Natural killer cell (primary cell): ENCODE measurements around the gene CPLX1. TPM values are rescaled to one million over a fixed set of nuclear protein-coding genes. Genes with fewer than 3 reads are reported as not detected.
"Not testable (repeated sequence)": the region's sequence is repeated elsewhere in the genome, so short reads cannot be mapped to it uniquely, and the experiment has no call there.

Source experiments
- ATAC-seq, 3 donors: fragments of 150-1000 bp in 2 of 3; fragments of 200-7000 bp in 1 of 3; cut with Tn5 transposase; 1 replicate in 1 of 3; 2 replicates in 2 of 3; pipeline ENCODE4 v1.10.0; 2021; ENCODE audit warnings: mild to moderate bottlenecking in 2 of 3, moderate library complexity in 2 of 3
- DNase-seq, 2 donors: peaks; one replicate each; pipeline versions ENCODE4 v3.0.0 to v3.0.0-alpha.2; 2013 to 2021; ENCODE audit warnings: mixed read lengths in 1 of 2
- H3K27ac ChIP-seq: one replicate; pipeline ENCODE4 v1.5.1; 2013; ENCODE audit warnings: mild to moderate bottlenecking, low read length
- H3K27me3 ChIP-seq: one replicate; pipeline ENCODE4 v1.6.1; 2013; ENCODE audit warnings: low read length; ENCODE audit not compliant: control insufficient read depth, insufficient read depth
- H3K36me3 ChIP-seq: one replicate; pipeline ENCODE4 v1.6.1; 2013; ENCODE audit warnings: low read length; ENCODE audit not compliant: control insufficient read depth, insufficient read depth
- H3K4me1 ChIP-seq: one replicate; pipeline ENCODE4 v1.6.1; 2013; ENCODE audit warnings: low read length; ENCODE audit not compliant: control insufficient read depth, insufficient read depth
- H3K4me3 ChIP-seq: one replicate; pipeline ENCODE4 v1.5.1; 2013; ENCODE audit warnings: low read length
- H3K9me3 ChIP-seq: one replicate; pipeline ENCODE4 v1.6.1; 2013; ENCODE audit warnings: low read length; ENCODE audit not compliant: control insufficient read depth, insufficient read depth
- H3K27ac Mint-ChIP-seq, 2 donors: one replicate each; pipeline ENCODE4 v1.8.0; 2022; ENCODE audit warnings: mild to moderate bottlenecking in 2 of 2, mixed read lengths in 2 of 2, moderate library complexity in 1 of 2
- H3K27me3 Mint-ChIP-seq, 2 donors: one replicate each; pipeline ENCODE4 v1.8.0; 2022; ENCODE audit warnings: low read depth in 2 of 2, mixed read lengths in 2 of 2
- H3K36me3 Mint-ChIP-seq: one replicate; pipeline ENCODE4 v1.8.0; 2022; ENCODE audit warnings: mixed read lengths
- H3K4me1 Mint-ChIP-seq, 2 donors: one replicate each; pipeline ENCODE4 v1.8.0; 2022; ENCODE audit warnings: mixed read lengths in 2 of 2
- H3K4me3 Mint-ChIP-seq: one replicate; pipeline ENCODE4 v1.8.0; 2022; ENCODE audit warnings: mild to moderate bottlenecking, moderate library complexity, mixed read lengths
- H3K9me3 Mint-ChIP-seq, 2 donors: one replicate each; pipeline ENCODE4 v1.8.0; 2022; ENCODE audit warnings: mixed read lengths in 2 of 2
- CTCF ChIP-seq: fragments of 200-600 bp; IDR thresholded peaks from one replicate; pipeline ENCODE4 v1.8.0; 2022; ENCODE audit warnings: antibody characterized with exemption
- WGBS: methylation state at CpG from one replicate; pipeline ENCODE4 v1.1.7; 2013; ENCODE audit warnings: missing lambda C conversion rate; ENCODE audit not compliant: insufficient coverage; 5-methylcytosine and 5-hydroxymethylcytosine counted together
- intact Hi-C: fragments of 100-400 bp; cut with micrococcal nuclease; formaldehyde crosslinking; loops from one replicate; pipeline ENCODE4 v1.14.2; 2022
- total RNA-seq, 4 donors: library from RNA; stranded (reverse); fragments of 120-200 nt in 1 of 4; gene quantifications; one replicate each; pipeline versions ENCODE4 v1.2.3 to v1.2.4, GENCODE V29; 2013 to 2022

The CPLX1 gene
- total RNA-seq, 3 donors from 2014 or later (not counting 1 experiment from before 2014, with no cell fraction given): not detected

DNA sequence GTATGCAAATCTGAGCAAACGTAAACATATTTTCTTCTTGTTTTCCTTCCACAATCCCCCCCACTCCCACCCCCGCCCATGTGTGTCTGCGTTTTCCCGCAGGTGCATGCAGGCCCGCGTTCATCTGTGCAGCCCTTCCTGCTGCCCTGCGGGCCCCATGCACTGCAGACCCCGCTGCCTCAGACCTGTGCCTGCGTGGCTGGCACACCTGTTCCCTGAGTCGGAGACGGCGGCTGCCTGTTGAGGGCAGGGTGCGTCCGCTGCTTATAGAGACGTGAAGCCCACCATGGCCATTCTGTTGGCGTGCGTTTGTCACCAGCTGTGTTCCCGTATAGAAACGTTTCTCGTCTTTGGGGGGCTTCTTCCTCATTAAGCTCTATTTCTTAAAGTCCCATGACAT, 68.8 kb downstream of the CPLX1 start:
- Histone ChIP-seq H3K27ac (no peak overlapping the region), H3K4me1 (no peaks in the 10 kb centered on the region), H3K4me3 (no peak overlapping the region), H3K27me3 (no peaks in the 10 kb centered on the region), H3K9me3 (no peaks in the 10 kb centered on the region), H3K36me3 (no peaks in the 10 kb centered on the region)
- peaks cover 26 to 27% of the 10 kb centered on the region in 2 donors for H3K4me1 Mint-ChIP-seq
- intact Hi-C loops: no loop called here
- no peak overlapping the region for H3K4me3 Mint-ChIP-seq
- ATAC-seq: no peak
- no peak for DNase-seq
- no peaks in the 10 kb centered on the region for H3K9me3 Mint-ChIP-seq
- TF ChIP-seq CTCF: no peak
- no peaks in the 10 kb centered on the region for H3K36me3 Mint-ChIP-seq
- WGBS: 96% methylated on average over 19 of the region's 20 CpGs
- no peaks in the 10 kb centered on the region for H3K27me3 Mint-ChIP-seq
- H3K27ac Mint-ChIP-seq: no peak overlapping the region

DNA sequence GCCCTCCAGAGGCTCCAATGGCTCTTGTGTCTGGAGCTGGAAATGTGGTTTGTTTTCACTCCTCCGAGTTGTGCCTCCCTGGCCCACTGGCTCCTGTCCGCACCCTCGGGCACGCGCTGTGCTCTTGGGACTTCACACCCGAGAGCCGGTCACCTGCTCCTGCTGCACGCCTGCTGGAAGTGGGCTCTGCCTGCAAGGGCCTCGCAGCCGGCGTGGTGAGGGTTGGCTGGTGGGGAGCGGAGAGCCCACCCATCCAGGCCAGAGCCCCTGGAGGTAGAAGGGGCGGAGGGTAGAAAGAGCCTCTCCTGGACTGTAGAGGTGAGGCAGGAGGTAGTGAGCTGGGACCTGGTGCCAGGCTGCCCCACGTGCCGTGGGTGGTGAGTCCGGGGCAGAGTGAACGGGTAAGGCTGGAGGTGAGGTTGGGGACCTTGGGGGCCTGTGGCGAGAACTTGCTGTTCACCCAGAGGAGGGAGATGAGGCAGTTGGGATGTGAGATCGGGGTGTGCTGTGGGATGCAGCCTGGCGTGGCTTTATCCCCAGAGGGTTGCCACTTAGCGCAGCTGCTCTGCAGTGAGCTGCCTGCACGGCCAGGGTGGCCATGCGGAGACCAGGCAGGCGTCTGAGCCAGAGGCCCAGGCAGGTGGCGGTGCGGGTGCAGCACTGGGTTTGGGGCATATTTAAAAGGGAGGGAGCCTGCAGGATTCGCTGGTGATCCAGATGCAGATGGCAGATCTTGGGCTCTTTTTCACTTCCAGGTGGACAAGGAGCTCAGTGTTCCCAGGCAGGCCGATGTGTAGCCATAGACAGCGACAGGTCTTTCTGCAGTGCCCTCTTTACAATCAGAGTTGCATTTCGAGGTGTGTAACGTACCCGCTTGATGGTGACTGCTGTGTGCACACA, 71.5 kb downstream of the CPLX1 start:
- H3K36me3 ChIP-seq: no peaks in the 10 kb centered on the region
- intact Hi-C loops: no loop called here
- Mint-ChIP-seq H3K4me3 (no peak overlapping the region), H3K27ac (peak overlapping the region in 1 of 2 donors; percentile 15), H3K9me3 (no peaks in the 10 kb centered on the region), H3K4me1 (peaks cover 11 to 16% of the 10 kb centered on the region in 2 donors), H3K36me3 (no peaks in the 10 kb centered on the region), H3K27me3 (no peaks in the 10 kb centered on the region)
- no peaks in the 10 kb centered on the region for H3K4me1 ChIP-seq
- H3K9me3 ChIP-seq: no peaks in the 10 kb centered on the region
- ATAC-seq: no peak
- no peak for DNase-seq
- no peak for TF ChIP-seq CTCF
- no peaks in the 10 kb centered on the region for H3K27me3 ChIP-seq
- H3K27ac ChIP-seq: no peak overlapping the region
- H3K4me3 ChIP-seq: no peak overlapping the region
- WGBS: 96% methylated on average over 32 of the region's 32 CpGs

DNA sequence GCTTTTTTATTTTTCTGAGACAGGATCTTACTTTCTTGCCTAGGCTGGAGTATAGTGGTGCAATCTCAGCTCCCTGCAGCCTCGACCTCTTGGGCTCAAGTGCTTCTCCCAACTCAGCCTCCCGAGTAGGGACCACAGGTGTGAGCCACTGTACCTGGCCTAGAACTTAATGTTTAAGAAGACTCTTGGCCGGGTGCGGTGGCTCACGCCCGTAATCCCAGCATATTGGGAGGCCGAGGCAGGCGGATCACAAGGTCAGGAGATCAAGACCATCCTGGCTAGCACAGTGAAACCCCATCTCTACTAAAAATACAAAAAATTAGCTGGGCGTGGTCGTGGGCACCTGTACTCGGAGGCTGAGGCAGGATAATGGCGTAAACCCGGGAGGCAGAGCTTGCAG, 72.7 kb downstream of the CPLX1 start:
- DNase-seq, ATAC-seq, intact Hi-C loops, H3K9me3 Mint-ChIP-seq, H3K4me3 ChIP-seq, H3K4me3 Mint-ChIP-seq, H3K27me3 ChIP-seq, H3K27ac ChIP-seq, H3K27ac Mint-ChIP-seq, H3K9me3 ChIP-seq, H3K27me3 Mint-ChIP-seq, H3K4me1 ChIP-seq, H3K36me3 ChIP-seq, H3K36me3 Mint-ChIP-seq: not testable (repeated sequence)
- H3K4me1 Mint-ChIP-seq: peaks cover 11 to 16% of the 10 kb centered on the region in 2 donors
- 96% methylated on average over 13 of the region's 13 CpGs for WGBS

- intact Hi-C loops: no loop called here
- ATAC-seq (no peak), DNase-seq (no peak)
- TF ChIP-seq CTCF: no peak
- H3K4me3 ChIP-seq: no peak overlapping the region
- 96% methylated on average over 25 of the region's 25 CpGs for WGBS
- Mint-ChIP-seq H3K36me3 (no peaks in the 10 kb centered on the region), H3K27ac (peak overlapping the region in 1 of 2 donors; percentile 29), H3K4me3 (no peak overlapping the region), H3K9me3 (no peaks in the 10 kb centered on the region), H3K27me3 (no peaks in the 10 kb centered on the region), H3K4me1 (peaks cover 11 to 16% of the 10 kb centered on the region in 2 donors)
- no peaks in the 10 kb centered on the region for H3K36me3 ChIP-seq
- no peak overlapping the region for H3K27ac ChIP-seq
- no peaks in the 10 kb centered on the region for H3K27me3 ChIP-seq
- H3K4me1 ChIP-seq: no peaks in the 10 kb centered on the region
- H3K9me3 ChIP-seq: no peaks in the 10 kb centered on the region
Observed at GRCh38 chr4:752196-752861, 73.6 kb downstream of the CPLX1 start.
